Spleen (tissue), 11 donors: ENCODE results near the gene GLI2. TPM values are rescaled to one million over a fixed set of nuclear protein-coding genes. Genes with fewer than 3 reads are reported as not detected.
A peak's percentile ranks its signal among the peaks of the same experiment; 100 is the strongest.

Source experiments
- DNase-seq: peaks from one replicate; pipeline ENCODE4 v3.0.0-alpha.2; 2020
- H3K27ac ChIP-seq, 8 donors: fragments of 200-600 bp; sonication (generic) in 7 of 8; 1 replicate in 4 of 8; 2 replicates in 4 of 8; pipeline versions ENCODE4 v1.5.0 to v1.8.0; 2016 to 2021; ENCODE audit warnings: inconsistent platforms in 4 of 8, mild to moderate bottlenecking in 4 of 8, moderate library complexity in 1 of 8
- H3K27me3 ChIP-seq, 7 donors: fragments of 200-600 bp; sonication (generic) in 6 of 7; replicated peaks in 1 of 7; 1 replicate in 4 of 7; 2 replicates in 3 of 7; pipeline versions ENCODE4 v1.5.0 to v1.8.0; 2016 to 2021; ENCODE audit warnings: inconsistent platforms in 3 of 7, mild to moderate bottlenecking in 1 of 7
- H3K36me3 ChIP-seq, 6 donors: fragments of 200-600 bp; sonication (generic) in 5 of 6; 1 replicate in 4 of 6; 2 replicates in 2 of 6; pipeline versions ENCODE4 v1.5.0 to v1.8.0; 2016 to 2021; ENCODE audit warnings: inconsistent platforms in 2 of 6
- H3K4me1 ChIP-seq, 6 donors: fragments of 200-600 bp; sonication (generic) in 5 of 6; 1 replicate in 3 of 6; 2 replicates in 3 of 6; pipeline versions ENCODE4 v1.5.0 to v1.8.0; 2016 to 2021; ENCODE audit warnings: inconsistent platforms in 3 of 6
- H3K4me3 ChIP-seq, 8 donors: fragments of 200-600 bp; sonication (generic) in 7 of 8; 1 replicate in 4 of 8; 2 replicates in 4 of 8; pipeline versions ENCODE4 v1.5.0 to v1.8.0; 2016 to 2021; ENCODE audit warnings: inconsistent platforms in 4 of 8, mild to moderate bottlenecking in 4 of 8, moderate library complexity in 2 of 8
- H3K9me3 ChIP-seq, 8 donors: fragments of 200-600 bp; sonication (generic) in 7 of 8; 1 replicate in 4 of 8; 2 replicates in 4 of 8; pipeline versions ENCODE4 v1.5.0 to v1.8.0; 2016 to 2021; ENCODE audit warnings: inconsistent platforms in 4 of 8
- CTCF ChIP-seq, 11 experiments: fragments of 200-600 bp in 7 of 11; fragments of 450-650 bp in 4 of 11; sonication (generic) in 4 of 11; IDR thresholded peaks in 8 of 11; conservative IDR thresholded peaks in 3 of 11; 1 replicate in 7 of 11; 2 replicates in 4 of 11; pipeline versions ENCODE4 v1.4.0 to v1.8.0; 2016 to 2021; ENCODE audit warnings: antibody characterized with exemption in 11 of 11, inconsistent platforms in 4 of 11, mild to moderate bottlenecking in 1 of 11
- POLR2A ChIP-seq, 3 donors: fragments of 450-650 bp; IDR thresholded peaks; one replicate each; pipeline ENCODE4 v1.5.1; 2017; ENCODE audit warnings: antibody characterized with exemption in 3 of 3, mild to moderate bottlenecking in 1 of 3
- POLR2AphosphoS5 ChIP-seq, 3 donors: sonication (generic); formaldehyde crosslinking; IDR thresholded peaks; one replicate each; pipeline ENCODE4 v1.5.1; 2017; ENCODE audit warnings: antibody characterized with exemption in 3 of 3
- WGBS, 5 donors: extraction: QIAGEN DNeasy Blood & Tissue Kit in 3 of 5; methylation state at CpG; one replicate each; pipeline versions ENCODE4 v1.1.5 to v1.1.7; 2013 to 2018; 5-methylcytosine and 5-hydroxymethylcytosine counted together
- intact Hi-C: fragments of 100-400 bp; cut with DNase I; formaldehyde crosslinking; loops from one replicate; pipeline ENCODE4 v1.15.0; 2023; ENCODE audit warnings: low total_unique reads
- polyA plus RNA-seq, 3 donors: library from polyadenylated mRNA; stranded (reverse); fragments of 200-250 nt; gene quantifications; one replicate each; pipeline ENCODE4 v1.2.1, GENCODE V29; 2013
- total RNA-seq, 7 donors: library from RNA; depleted of rRNA in 3 of 7; stranded (reverse); fragments of >200 nt in 3 of 7; fragmentation: NEBNext Ultra II Directional in 4 of 7; extraction: Animal tissue kit (Norgen Biotek cat#: 25700) in 4 of 7; gene quantifications; one replicate each; pipeline versions ENCODE4 v1.1.0 to v1.2.1, GENCODE V29; 2016 to 2021
- donor health status: healthy with polysubstance abuse.
- donor health status: DM: no; HTN: no; CAD: no; lungs with moderate emphysema.
- donor health status: DM: no; HTN: no; CAD: no.
- donor health status: Bipolar disorder and iron deficiency.
- donor health status: healthy.
- donor health status: DM: no; HTN: no; CAD: no.
- donor health status: DM: yes; HTN: yes; CAD: no.

The GLI2 gene
- total and polyA plus RNA-seq, 10 donors = 0.22 to 10.6 (median 1.4) TPM

DNA sequence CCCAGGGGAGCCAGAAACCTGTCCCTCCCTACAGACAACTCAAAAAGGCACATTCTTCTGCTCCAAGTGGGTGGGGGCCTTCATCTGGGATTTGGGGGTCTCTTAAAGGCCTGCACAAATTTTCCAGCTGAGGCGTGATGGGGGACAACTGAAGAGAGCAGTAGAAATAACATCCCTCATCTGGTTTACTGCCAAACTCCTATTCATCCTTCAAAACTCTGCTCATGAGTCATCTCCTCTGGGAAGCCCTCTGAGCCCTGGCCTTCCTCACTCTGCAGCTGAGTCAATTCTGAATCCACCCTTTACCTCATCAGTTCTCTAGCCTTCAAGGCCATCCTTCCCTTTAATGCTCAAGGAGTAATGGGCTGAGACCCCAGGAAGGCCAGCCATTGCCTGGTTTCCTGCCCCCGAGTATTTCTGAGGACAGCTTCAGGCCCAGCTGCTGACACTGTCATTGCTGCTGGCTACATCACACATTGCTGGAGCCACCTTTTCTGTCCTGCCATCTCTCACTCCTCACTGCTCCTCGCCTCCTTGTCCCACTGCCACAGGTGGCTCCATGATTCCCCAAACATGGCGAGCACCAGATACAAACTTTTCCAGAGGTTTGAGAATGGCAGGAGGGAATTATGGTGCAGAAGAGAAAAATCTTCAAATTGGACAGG is 32.2 kb upstream of the GLI2 start:
- no peak overlapping the region for H3K27ac ChIP-seq
- H3K4me1 ChIP-seq = peaks cover 0 to 34% (median 10%) of the 10 kb centered on the region in 6 donors
- no peaks in the 10 kb centered on the region for H3K9me3 ChIP-seq
- intact Hi-C loops = no loop called here
- no peaks in the 10 kb centered on the region for H3K27me3 ChIP-seq
- peak; percentile 14 for DNase-seq
- WGBS, 5 donors = 71 to 86% (median 82%) methylated on average over 4 of the region's 4 CpGs
- TF ChIP-seq POLR2A (IDR thresholded peaks at IDR 0.05) (no peak), CTCF (IDR thresholded peaks at IDR 0.05 in 8 of 11, conservative IDR thresholded peaks at IDR 0.05 in 3 of 11) (no peak), POLR2AphosphoS5 (IDR thresholded peaks at IDR 0.05) (no peak)
- H3K4me3 ChIP-seq = no peak overlapping the region
- H3K36me3 ChIP-seq = no peaks in the 10 kb centered on the region

DNA sequence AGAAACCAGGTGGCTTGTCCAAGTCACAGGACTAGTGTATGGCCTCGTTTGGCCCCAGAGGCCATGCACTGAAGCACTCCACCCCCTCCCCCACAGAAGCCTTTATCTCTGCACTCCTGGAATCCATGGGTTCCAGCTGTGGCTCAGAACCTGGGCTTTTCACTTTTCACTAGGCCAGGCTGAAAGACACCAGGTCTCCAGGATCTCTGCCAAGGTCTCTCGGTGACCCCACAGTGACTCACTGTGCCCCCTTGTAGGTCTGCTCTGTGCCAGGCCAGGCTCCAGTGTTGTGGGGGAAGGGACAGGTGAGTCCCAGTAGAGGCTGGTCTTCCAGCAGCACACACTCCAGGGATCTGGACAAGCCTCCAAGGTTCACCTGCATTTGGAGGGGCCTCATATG is 31.0 kb upstream of the GLI2 start:
- H3K9me3 ChIP-seq = no peaks in the 10 kb centered on the region
- 54 to 78% (median 63%) methylated on average over 2 of the region's 2 CpGs for WGBS, 5 donors
- no peaks in the 10 kb centered on the region for H3K36me3 ChIP-seq
- peaks cover 0 to 34% (median 10%) of the 10 kb centered on the region in 6 donors for H3K4me1 ChIP-seq
- no peak overlapping the region for H3K4me3 ChIP-seq
- H3K27ac ChIP-seq = no peak overlapping the region
- no peaks in the 10 kb centered on the region for H3K27me3 ChIP-seq
- intact Hi-C loops = no loop called here
- TF ChIP-seq CTCF (IDR thresholded peaks at IDR 0.05 in 8 of 11, conservative IDR thresholded peaks at IDR 0.05 in 3 of 11) (no peak), POLR2A (IDR thresholded peaks at IDR 0.05) (no peak), POLR2AphosphoS5 (IDR thresholded peaks at IDR 0.05) (no peak)
- peak; percentile 70 for DNase-seq

DNA sequence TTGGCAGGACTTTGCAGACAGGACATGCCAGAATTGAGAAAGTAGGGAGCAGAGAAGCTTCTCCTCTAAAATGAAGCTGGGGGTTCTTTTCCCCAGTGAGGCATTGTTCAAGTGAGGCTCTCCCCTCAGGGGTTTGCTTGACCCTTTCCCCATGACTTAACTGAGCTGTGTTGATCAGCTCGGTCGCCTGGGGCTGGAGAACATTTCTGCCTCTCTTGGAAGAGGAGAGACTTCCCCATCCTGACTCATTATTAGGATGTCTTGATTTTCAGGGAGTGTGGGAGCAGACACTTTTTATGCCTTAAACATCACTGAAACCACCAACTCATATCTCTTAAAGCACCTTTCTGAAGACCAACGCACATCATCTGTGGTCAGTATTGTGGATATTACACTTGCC is 27.9 kb upstream of the GLI2 start:
- H3K27ac ChIP-seq = no peak overlapping the region
- no peaks in the 10 kb centered on the region for H3K9me3 ChIP-seq
- H3K4me1 ChIP-seq = peaks cover 0 to 23% (median 5%) of the 10 kb centered on the region in 6 donors
- H3K27me3 ChIP-seq = peaks cover 0 to under 1% (median 0%) of the 10 kb centered on the region in 7 donors
- no peak for TF ChIP-seq CTCF (IDR thresholded peaks at IDR 0.05 in 8 of 11, conservative IDR thresholded peaks at IDR 0.05 in 3 of 11)
- no peak for TF ChIP-seq POLR2AphosphoS5 (IDR thresholded peaks at IDR 0.05)
- no peak for TF ChIP-seq POLR2A (IDR thresholded peaks at IDR 0.05)
- 83 to 93% (median 88%) methylated on average over 3 of the region's 3 CpGs for WGBS, 5 donors
- DNase-seq = peak; percentile 23
- H3K4me3 ChIP-seq = no peak overlapping the region
- intact Hi-C loops = no loop called here
- H3K36me3 ChIP-seq = no peaks in the 10 kb centered on the region

GRCh38 chr2:120708944-120709607 is 26.6 kb upstream of the GLI2 start:
- H3K9me3 ChIP-seq = no peaks in the 10 kb centered on the region
- H3K4me3 ChIP-seq = no peak overlapping the region
- H3K27me3 ChIP-seq = peaks cover 0 to 10% (median 0%) of the 10 kb centered on the region in 7 donors
- intact Hi-C loops = no loop called here
- WGBS, 5 donors = 82 to 92% (median 85%) methylated on average over 14 of the region's 14 CpGs
- TF ChIP-seq CTCF (IDR thresholded peaks at IDR 0.05 in 8 of 11, conservative IDR thresholded peaks at IDR 0.05 in 3 of 11) (no peak), POLR2AphosphoS5 (IDR thresholded peaks at IDR 0.05) (no peak), POLR2A (IDR thresholded peaks at IDR 0.05) (no peak)
- H3K4me1 ChIP-seq = peaks cover 0 to 23% (median 4%) of the 10 kb centered on the region in 6 donors
- no peaks in the 10 kb centered on the region for H3K36me3 ChIP-seq
- no peak overlapping the region for H3K27ac ChIP-seq
- peak; percentile 24 for DNase-seq
